Spleen (tissue), 11 donors: ENCODE measurements around the gene MDM4. TPM values are rescaled to one million over a fixed set of nuclear protein-coding genes. Genes with fewer than 3 reads are reported as not detected.

ENCODE experiments used
- DNase-seq: peaks from one replicate; pipeline ENCODE4 v3.0.0-alpha.2; 2020
- H3K27ac ChIP-seq, 8 donors: fragments of 200-600 bp; sonication (generic) in 7 of 8; 1 replicate in 4 of 8; 2 replicates in 4 of 8; pipeline versions ENCODE4 v1.5.0 to v1.8.0; 2016 to 2021; ENCODE audit warnings: inconsistent platforms in 4 of 8, mild to moderate bottlenecking in 4 of 8, moderate library complexity in 1 of 8
- H3K27me3 ChIP-seq, 7 donors: fragments of 200-600 bp; sonication (generic) in 6 of 7; replicated peaks in 1 of 7; 1 replicate in 4 of 7; 2 replicates in 3 of 7; pipeline versions ENCODE4 v1.5.0 to v1.8.0; 2016 to 2021; ENCODE audit warnings: inconsistent platforms in 3 of 7, mild to moderate bottlenecking in 1 of 7
- H3K36me3 ChIP-seq, 6 donors: fragments of 200-600 bp; sonication (generic) in 5 of 6; 1 replicate in 4 of 6; 2 replicates in 2 of 6; pipeline versions ENCODE4 v1.5.0 to v1.8.0; 2016 to 2021; ENCODE audit warnings: inconsistent platforms in 2 of 6
- H3K4me1 ChIP-seq, 6 donors: fragments of 200-600 bp; sonication (generic) in 5 of 6; 1 replicate in 3 of 6; 2 replicates in 3 of 6; pipeline versions ENCODE4 v1.5.0 to v1.8.0; 2016 to 2021; ENCODE audit warnings: inconsistent platforms in 3 of 6
- H3K4me3 ChIP-seq, 8 donors: fragments of 200-600 bp; sonication (generic) in 7 of 8; 1 replicate in 4 of 8; 2 replicates in 4 of 8; pipeline versions ENCODE4 v1.5.0 to v1.8.0; 2016 to 2021; ENCODE audit warnings: inconsistent platforms in 4 of 8, mild to moderate bottlenecking in 4 of 8, moderate library complexity in 2 of 8
- H3K9me3 ChIP-seq, 8 donors: fragments of 200-600 bp; sonication (generic) in 7 of 8; 1 replicate in 4 of 8; 2 replicates in 4 of 8; pipeline versions ENCODE4 v1.5.0 to v1.8.0; 2016 to 2021; ENCODE audit warnings: inconsistent platforms in 4 of 8
- CTCF ChIP-seq, 11 experiments: fragments of 200-600 bp in 7 of 11; fragments of 450-650 bp in 4 of 11; sonication (generic) in 4 of 11; IDR thresholded peaks in 8 of 11; conservative IDR thresholded peaks in 3 of 11; 1 replicate in 7 of 11; 2 replicates in 4 of 11; pipeline versions ENCODE4 v1.4.0 to v1.8.0; 2016 to 2021; ENCODE audit warnings: antibody characterized with exemption in 11 of 11, inconsistent platforms in 4 of 11, mild to moderate bottlenecking in 1 of 11
- POLR2A ChIP-seq, 3 donors: fragments of 450-650 bp; IDR thresholded peaks; one replicate each; pipeline ENCODE4 v1.5.1; 2017; ENCODE audit warnings: antibody characterized with exemption in 3 of 3, mild to moderate bottlenecking in 1 of 3
- POLR2AphosphoS5 ChIP-seq, 3 donors: sonication (generic); formaldehyde crosslinking; IDR thresholded peaks; one replicate each; pipeline ENCODE4 v1.5.1; 2017; ENCODE audit warnings: antibody characterized with exemption in 3 of 3
- WGBS, 5 donors: extraction: QIAGEN DNeasy Blood & Tissue Kit in 3 of 5; methylation state at CpG; one replicate each; pipeline versions ENCODE4 v1.1.5 to v1.1.7; 2013 to 2018; 5-methylcytosine and 5-hydroxymethylcytosine counted together
- intact Hi-C: fragments of 100-400 bp; cut with DNase I; formaldehyde crosslinking; loops from one replicate; pipeline ENCODE4 v1.15.0; 2023; ENCODE audit warnings: low total_unique reads
- polyA plus RNA-seq, 3 donors: library from polyadenylated mRNA; stranded (reverse); fragments of 200-250 nt; gene quantifications; one replicate each; pipeline ENCODE4 v1.2.1, GENCODE V29; 2013
- total RNA-seq, 7 donors: library from RNA; depleted of rRNA in 3 of 7; stranded (reverse); fragments of >200 nt in 3 of 7; fragmentation: NEBNext Ultra II Directional in 4 of 7; extraction: Animal tissue kit (Norgen Biotek cat#: 25700) in 4 of 7; gene quantifications; one replicate each; pipeline versions ENCODE4 v1.1.0 to v1.2.1, GENCODE V29; 2016 to 2021
- donor health status: healthy with polysubstance abuse.
- donor health status: DM: no; HTN: no; CAD: no; lungs with moderate emphysema.
- donor health status: DM: no; HTN: no; CAD: no.
- donor health status: Bipolar disorder and iron deficiency.
- donor health status: healthy.
- donor health status: DM: no; HTN: no; CAD: no.
- donor health status: DM: yes; HTN: yes; CAD: no.

MDM4 gene
- total and polyA plus RNA-seq, 10 donors: 10.6 to 192 (median 157) TPM

- Histone ChIP-seq H3K27ac (no peak overlapping the region), H3K4me1 (peaks cover 11 to 44% (median 18%) of the 10 kb centered on the region in 6 donors), H3K27me3 (no peaks in the 10 kb centered on the region), H3K4me3 (no peak overlapping the region), H3K36me3 (peaks cover 0 to 85% (median 21%) of the 10 kb centered on the region in 6 donors), H3K9me3 (no peaks in the 10 kb centered on the region)
- TF ChIP-seq CTCF (IDR thresholded peaks at IDR 0.05 in 8 of 11, conservative IDR thresholded peaks at IDR 0.05 in 3 of 11) (no peak), POLR2AphosphoS5 (IDR thresholded peaks at IDR 0.05) (peak in 2 of 3 donors; percentile 13 to 60)
- intact Hi-C loops: no loop called here
- DNase-seq: no peak
- WGBS, 5 donors: 90 to 95% (median 92%) methylated on average over 28 to 37 of the region's 37 CpGs
Observed at GRCh38 chr1:204562075-204562990, 46.1 kb downstream of the MDM4 start.

- peaks cover 0 to 86% (median 21%) of the 10 kb centered on the region in 6 donors for H3K36me3 ChIP-seq
- no peaks in the 10 kb centered on the region for H3K27me3 ChIP-seq
- no peak for TF ChIP-seq POLR2AphosphoS5 (IDR thresholded peaks at IDR 0.05)
- TF ChIP-seq CTCF (IDR thresholded peaks at IDR 0.05 in 8 of 11, conservative IDR thresholded peaks at IDR 0.05 in 3 of 11): no peak
- no peak for TF ChIP-seq POLR2A (IDR thresholded peaks at IDR 0.05)
- peaks cover 11 to 38% (median 18%) of the 10 kb centered on the region in 6 donors for H3K4me1 ChIP-seq
- 64 to 82% (median 73%) methylated on average over 4 of the region's 4 CpGs for WGBS, 5 donors
- H3K27ac ChIP-seq: peak overlapping the region in 1 of 8 donors; percentile 33
- no peak overlapping the region for H3K4me3 ChIP-seq
- DNase-seq: no peak
- intact Hi-C loops: no loop called here
- H3K9me3 ChIP-seq: no peaks in the 10 kb centered on the region
Observed at GRCh38 chr1:204563307-204563706, 47.1 kb downstream of the MDM4 start.

DNA sequence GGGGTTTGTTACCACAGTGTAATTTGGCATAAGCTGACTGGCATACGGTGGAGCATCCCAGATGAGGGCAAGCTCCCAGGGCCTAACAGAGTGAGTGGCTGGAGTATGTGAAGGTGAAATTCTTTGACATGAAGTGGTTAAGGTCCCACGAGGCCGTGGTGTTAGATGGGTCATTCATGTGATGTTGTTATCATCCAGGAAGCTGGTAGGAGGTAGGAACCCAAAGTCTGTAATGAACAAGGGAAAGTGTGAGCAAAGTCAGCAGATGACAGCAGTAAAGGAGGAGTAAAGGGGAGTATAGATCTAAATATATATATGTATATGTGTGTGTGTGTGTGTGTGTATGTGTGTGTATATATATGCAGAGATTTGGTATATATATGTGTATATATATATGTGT, 47.6 kb downstream of the MDM4 start:
- peaks cover 0 to 86% (median 19%) of the 10 kb centered on the region in 6 donors for H3K36me3 ChIP-seq
- no peaks in the 10 kb centered on the region for H3K27me3 ChIP-seq
- peak overlapping the region in 3 of 8 donors; percentile 33 to 70 (median 53) for H3K27ac ChIP-seq
- TF ChIP-seq POLR2AphosphoS5 (IDR thresholded peaks at IDR 0.05) (peak in 1 of 3 donors; percentile 3), CTCF (IDR thresholded peaks at IDR 0.05 in 8 of 11, conservative IDR thresholded peaks at IDR 0.05 in 3 of 11) (no peak)
- no peak for DNase-seq
- H3K9me3 ChIP-seq: no peaks in the 10 kb centered on the region
- H3K4me1 ChIP-seq: peaks cover 11 to 38% (median 18%) of the 10 kb centered on the region in 6 donors
- intact Hi-C loops: no loop called here
- no peak overlapping the region for H3K4me3 ChIP-seq
- WGBS, 5 donors: 53 to 80% (median 68%) methylated on average over 3 of the region's 3 CpGs

GRCh38 chr1:204564835-204565234, 48.6 kb downstream of the MDM4 start:
- H3K27ac ChIP-seq: peak overlapping the region in 5 of 8 donors; percentile 22 to 72 (median 66)
- H3K27me3 ChIP-seq: no peaks in the 10 kb centered on the region
- intact Hi-C loops: loop anchor here (5.0 kb wide), 2 partner anchors 197 to 242 kb away; no protein-coding TSS in a partner anchor
- H3K4me1 ChIP-seq: peaks cover 11 to 38% (median 18%) of the 10 kb centered on the region in 6 donors
- no peak for TF ChIP-seq CTCF (IDR thresholded peaks at IDR 0.05 in 8 of 11, conservative IDR thresholded peaks at IDR 0.05 in 3 of 11)
- peak in 1 of 3 donors; percentile 61 for TF ChIP-seq POLR2AphosphoS5 (IDR thresholded peaks at IDR 0.05)
- no peak for TF ChIP-seq POLR2A (IDR thresholded peaks at IDR 0.05)
- H3K9me3 ChIP-seq: no peaks in the 10 kb centered on the region
- no peak for DNase-seq
- H3K4me3 ChIP-seq: no peak overlapping the region
- WGBS, 5 donors: 57 to 68% (median 66%) methylated on average over 4 of the region's 4 CpGs
- peaks cover 0 to 86% (median 15%) of the 10 kb centered on the region in 6 donors for H3K36me3 ChIP-seq
